Breast epithelium (tissue), 4 donors: ENCODE results near the gene GSTA4. TPM values are rescaled to one million over a fixed set of nuclear protein-coding genes. Genes with fewer than 3 reads are reported as not detected.

Experiments used
- DNase-seq, 2 donors: peaks; one replicate each; pipeline ENCODE4 v3.0.0-alpha.2; 2019; ENCODE audit warnings: low spot score in 2 of 2
- H3K27ac ChIP-seq, 2 donors: fragments of 200-600 bp; sonication (generic) in 1 of 2; one replicate each; pipeline ENCODE4 v1.5.1; 2016 to 2019; ENCODE audit warnings: mild to moderate bottlenecking in 1 of 2
- H3K27me3 ChIP-seq, 2 donors: fragments of 200-600 bp; sonication (generic) in 1 of 2; one replicate each; pipeline versions ENCODE4 v1.5.1 to v1.6.0; 2017 to 2019; ENCODE audit warnings: control low read depth in 1 of 2, mild to moderate bottlenecking in 1 of 2
- H3K36me3 ChIP-seq: fragments of 200-600 bp; one replicate; pipeline ENCODE4 v1.5.1; 2019
- H3K4me1 ChIP-seq, 2 donors: fragments of 200-600 bp; sonication (generic); one replicate each; pipeline ENCODE4 v1.5.1; 2016 to 2019; ENCODE audit warnings: control low read depth in 1 of 2
- H3K4me3 ChIP-seq, 3 donors: fragments of 200-600 bp; sonication (generic); 1 replicate in 2 of 3; 2 replicates in 1 of 3; pipeline ENCODE4 v1.5.1; 2016 to 2019; ENCODE audit warnings: mild to moderate bottlenecking in 3 of 3, moderate library complexity in 2 of 3
- H3K9me3 ChIP-seq, 2 donors: fragments of 200-600 bp; sonication (generic) in 1 of 2; one replicate each; pipeline ENCODE4 v1.5.1; 2016 to 2019; ENCODE audit warnings: control low read depth in 1 of 2
- CTCF ChIP-seq, 3 donors: fragments of 450-650 bp; IDR thresholded peaks; one replicate each; pipeline ENCODE4 v1.5.1; 2016 to 2017; ENCODE audit warnings: antibody characterized with exemption in 3 of 3, mild to moderate bottlenecking in 3 of 3, moderate library complexity in 3 of 3
- POLR2A ChIP-seq: fragments of 450-650 bp; IDR thresholded peaks from one replicate; pipeline ENCODE4 v1.6.1; 2016; ENCODE audit warnings: antibody characterized with exemption, mild to moderate bottlenecking, moderate library complexity
- POLR2AphosphoS5 ChIP-seq, 3 donors: sonication (generic); formaldehyde crosslinking; IDR thresholded peaks; one replicate each; pipeline ENCODE4 v1.6.1; 2017; ENCODE audit warnings: antibody characterized with exemption in 3 of 3
- intact Hi-C: fragments of 100-400 bp; cut with DNase I; formaldehyde crosslinking; loops from one replicate; pipeline ENCODE4 v1.15.1; 2023; ENCODE audit warnings: low total_unique reads
- total RNA-seq, 3 donors: library from RNA; depleted of rRNA; stranded (reverse); fragments of >200 nt; gene quantifications; one replicate each; pipeline ENCODE4 v1.1.0, GENCODE V29; 2016

Gene GSTA4
- total RNA-seq, 3 donors from 2014 or later, result 19.3 to 25.9 (median 20.6) TPM

- H3K4me3 ChIP-seq, result no peak overlapping the region
- no peaks in the 10 kb centered on the region for H3K4me1 ChIP-seq
- no peaks in the 10 kb centered on the region for H3K9me3 ChIP-seq
- TF ChIP-seq CTCF (IDR thresholded peaks at IDR 0.05), result no peak
- no peak for TF ChIP-seq POLR2A
- no peak for TF ChIP-seq POLR2AphosphoS5 (IDR thresholded peaks at IDR 0.05)
- no peaks in the 10 kb centered on the region for H3K27me3 ChIP-seq
- no peaks in the 10 kb centered on the region for H3K36me3 ChIP-seq
- intact Hi-C loops, result no loop called here
- H3K27ac ChIP-seq, result no peak overlapping the region
- no peak for DNase-seq
Observed at GRCh38 chr6:52981222-52981900, 13.7 kb downstream of the GSTA4 start.

- no peaks in the 10 kb centered on the region for H3K4me1 ChIP-seq
- no peak overlapping the region for H3K27ac ChIP-seq
- no peak for TF ChIP-seq CTCF (IDR thresholded peaks at IDR 0.05)
- TF ChIP-seq POLR2AphosphoS5 (IDR thresholded peaks at IDR 0.05), result no peak
- TF ChIP-seq POLR2A, result no peak
- DNase-seq, result no peak
- intact Hi-C loops, result no loop called here
- H3K36me3 ChIP-seq, result no peaks in the 10 kb centered on the region
- no peak overlapping the region for H3K4me3 ChIP-seq
- H3K27me3 ChIP-seq, result no peaks in the 10 kb centered on the region
- H3K9me3 ChIP-seq, result no peaks in the 10 kb centered on the region
Observed at GRCh38 chr6:52976591-52977035, 18.5 kb downstream of the GSTA4 start.

GRCh38 chr6:52976149-52976548 lies 18.9 kb downstream of the GSTA4 start:
- no peak overlapping the region for H3K27ac ChIP-seq
- TF ChIP-seq POLR2AphosphoS5 (IDR thresholded peaks at IDR 0.05), result no peak
- TF ChIP-seq POLR2A, result no peak
- TF ChIP-seq CTCF (IDR thresholded peaks at IDR 0.05), result no peak

GRCh38 chr6:52975580-52975979 lies 19.5 kb downstream of the GSTA4 start:
- Histone ChIP-seq H3K36me3 (no peaks in the 10 kb centered on the region), H3K27me3 (no peaks in the 10 kb centered on the region), H3K27ac (no peak overlapping the region), H3K9me3 (no peaks in the 10 kb centered on the region), H3K4me3 (no peak overlapping the region), H3K4me1 (no peaks in the 10 kb centered on the region)
- TF ChIP-seq POLR2A (no peak), POLR2AphosphoS5 (IDR thresholded peaks at IDR 0.05) (no peak), CTCF (IDR thresholded peaks at IDR 0.05) (no peak)
- DNase-seq, result no peak
- intact Hi-C loops, result no loop called here

More at GRCh38 chr6:52976149-52976548, 18.9 kb downstream of the GSTA4 start:
- DNase-seq, result no peak
- intact Hi-C loops, result no loop called here
- H3K36me3 ChIP-seq, result no peaks in the 10 kb centered on the region
- H3K4me1 ChIP-seq, result no peaks in the 10 kb centered on the region
- H3K4me3 ChIP-seq, result no peak overlapping the region
- no peaks in the 10 kb centered on the region for H3K9me3 ChIP-seq
- H3K27me3 ChIP-seq, result no peaks in the 10 kb centered on the region

- Histone ChIP-seq H3K27ac (no peak overlapping the region), H3K4me1 (no peaks in the 10 kb centered on the region), H3K9me3 (no peaks in the 10 kb centered on the region), H3K36me3 (no peaks in the 10 kb centered on the region), H3K27me3 (no peaks in the 10 kb centered on the region), H3K4me3 (no peak overlapping the region)
- TF ChIP-seq CTCF (IDR thresholded peaks at IDR 0.05) (no peak), POLR2AphosphoS5 (IDR thresholded peaks at IDR 0.05) (no peak), POLR2A (no peak)
- intact Hi-C loops, result no loop called here
- DNase-seq, result no peak
Observed at GRCh38 chr6:52972989-52973388, 22.1 kb downstream of the GSTA4 start.
